Ovary (tissue), 3 donors: ENCODE measurements around the gene SSBP2.

Source experiments
- EP300 ChIP-seq: sonication (generic); formaldehyde crosslinking; IDR thresholded peaks from one replicate; pipeline ENCODE4 v1.6.1; 2017; ENCODE audit warnings: antibody characterized with exemption
- TF ChIP-seq, protein P1 (sequence below), 3 donors: fragments of 450-650 bp in 2 of 3; fragments of 200-600 bp in 1 of 3; IDR thresholded peaks; one replicate each; pipeline versions ENCODE4 v1.5.1 to v1.8.0; 2016 to 2022; ENCODE audit warnings: antibody characterized with exemption in 3 of 3, mild to moderate bottlenecking in 1 of 3
- donor health status: DM: no; HTN: no; CAD: no.

- TF ChIP-seq, protein P1, sequence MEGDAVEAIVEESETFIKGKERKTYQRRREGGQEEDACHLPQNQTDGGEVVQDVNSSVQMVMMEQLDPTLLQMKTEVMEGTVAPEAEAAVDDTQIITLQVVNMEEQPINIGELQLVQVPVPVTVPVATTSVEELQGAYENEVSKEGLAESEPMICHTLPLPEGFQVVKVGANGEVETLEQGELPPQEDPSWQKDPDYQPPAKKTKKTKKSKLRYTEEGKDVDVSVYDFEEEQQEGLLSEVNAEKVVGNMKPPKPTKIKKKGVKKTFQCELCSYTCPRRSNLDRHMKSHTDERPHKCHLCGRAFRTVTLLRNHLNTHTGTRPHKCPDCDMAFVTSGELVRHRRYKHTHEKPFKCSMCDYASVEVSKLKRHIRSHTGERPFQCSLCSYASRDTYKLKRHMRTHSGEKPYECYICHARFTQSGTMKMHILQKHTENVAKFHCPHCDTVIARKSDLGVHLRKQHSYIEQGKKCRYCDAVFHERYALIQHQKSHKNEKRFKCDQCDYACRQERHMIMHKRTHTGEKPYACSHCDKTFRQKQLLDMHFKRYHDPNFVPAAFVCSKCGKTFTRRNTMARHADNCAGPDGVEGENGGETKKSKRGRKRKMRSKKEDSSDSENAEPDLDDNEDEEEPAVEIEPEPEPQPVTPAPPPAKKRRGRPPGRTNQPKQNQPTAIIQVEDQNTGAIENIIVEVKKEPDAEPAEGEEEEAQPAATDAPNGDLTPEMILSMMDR (IDR thresholded peaks at IDR 0.05) = no peak
- no peak for TF ChIP-seq EP300
These were observed 28.4 kb upstream of the SSBP2 start for GRCh38 chr5:81779125-81779915.
